Mesothelial cell of epicardium (in vitro differentiated cells): Measurements from ENCODE around the gene CD82. TPM values are rescaled to one million over a fixed set of nuclear protein-coding genes. Genes with fewer than 3 reads are reported as not detected.

Experiments used
- DNase-seq, 2 experiments: peaks; one replicate each; pipeline ENCODE4 v3.0.0; 2021; ENCODE audit warnings: low spot score in 2 of 2; ENCODE audit not compliant: unreplicated experiment in 2 of 2
- H3K27ac Mint-ChIP-seq: 2 replicates; pipeline ENCODE4 v1.8.0; 2021; ENCODE audit warnings: mixed read lengths
- H3K27me3 Mint-ChIP-seq: 2 replicates; pipeline ENCODE4 v1.8.0; 2021; ENCODE audit warnings: low read depth, mixed read lengths
- H3K36me3 Mint-ChIP-seq: 2 replicates; pipeline ENCODE4 v1.8.0; 2021; ENCODE audit warnings: mixed read lengths
- H3K4me1 Mint-ChIP-seq: 2 replicates; pipeline ENCODE4 v1.8.0; 2021; ENCODE audit warnings: mixed read lengths
- H3K4me3 Mint-ChIP-seq: 2 replicates; pipeline ENCODE4 v1.8.0; 2021; ENCODE audit warnings: mild to moderate bottlenecking, moderate library complexity, mixed read lengths
- H3K9me3 Mint-ChIP-seq: 2 replicates; pipeline ENCODE4 v1.8.0; 2021; ENCODE audit warnings: mixed read lengths
- total RNA-seq: library from RNA; stranded (reverse); gene quantifications from 3 replicates; pipeline ENCODE4 v1.2.1, GENCODE V29; 2021
- TF ChIP-seq, protein P1 (sequence below): fragments of 200-600 bp; sonication (generic); IDR thresholded peaks from one replicate; pipeline ENCODE4 v1.5.0; 2021; ENCODE audit warnings: antibody characterized with exemption; ENCODE audit not compliant: unreplicated experiment

Gene CD82
- total RNA-seq, 1 donor from 2014 or later: 11.2 TPM

DNA sequence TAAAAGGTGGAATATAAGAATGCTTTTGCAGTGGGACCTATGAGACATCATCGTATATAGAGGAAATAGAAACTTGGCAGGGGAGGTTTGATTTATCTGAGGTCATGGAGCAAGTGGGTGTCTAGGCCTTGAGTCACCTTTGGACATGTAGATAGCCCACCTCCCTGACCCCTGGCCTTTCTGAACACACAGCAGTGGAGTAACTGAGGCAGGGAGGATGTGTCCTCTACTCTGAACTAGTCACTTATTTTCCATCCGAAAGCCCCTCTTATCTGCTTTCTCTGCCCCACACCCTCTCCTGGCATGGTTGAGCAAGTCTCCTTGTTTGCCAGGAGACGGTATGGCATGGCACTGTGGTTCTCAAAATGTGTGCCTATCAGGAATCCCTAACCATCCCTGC lies 7.9 kb downstream of the CD82 start:
- no peak overlapping the region for H3K27ac Mint-ChIP-seq
- DNase-seq: no peak
- H3K36me3 Mint-ChIP-seq: no peaks in the 10 kb centered on the region
- TF ChIP-seq, protein P1, sequence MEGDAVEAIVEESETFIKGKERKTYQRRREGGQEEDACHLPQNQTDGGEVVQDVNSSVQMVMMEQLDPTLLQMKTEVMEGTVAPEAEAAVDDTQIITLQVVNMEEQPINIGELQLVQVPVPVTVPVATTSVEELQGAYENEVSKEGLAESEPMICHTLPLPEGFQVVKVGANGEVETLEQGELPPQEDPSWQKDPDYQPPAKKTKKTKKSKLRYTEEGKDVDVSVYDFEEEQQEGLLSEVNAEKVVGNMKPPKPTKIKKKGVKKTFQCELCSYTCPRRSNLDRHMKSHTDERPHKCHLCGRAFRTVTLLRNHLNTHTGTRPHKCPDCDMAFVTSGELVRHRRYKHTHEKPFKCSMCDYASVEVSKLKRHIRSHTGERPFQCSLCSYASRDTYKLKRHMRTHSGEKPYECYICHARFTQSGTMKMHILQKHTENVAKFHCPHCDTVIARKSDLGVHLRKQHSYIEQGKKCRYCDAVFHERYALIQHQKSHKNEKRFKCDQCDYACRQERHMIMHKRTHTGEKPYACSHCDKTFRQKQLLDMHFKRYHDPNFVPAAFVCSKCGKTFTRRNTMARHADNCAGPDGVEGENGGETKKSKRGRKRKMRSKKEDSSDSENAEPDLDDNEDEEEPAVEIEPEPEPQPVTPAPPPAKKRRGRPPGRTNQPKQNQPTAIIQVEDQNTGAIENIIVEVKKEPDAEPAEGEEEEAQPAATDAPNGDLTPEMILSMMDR: no peak
- H3K4me3 Mint-ChIP-seq: no peak overlapping the region
- H3K4me1 Mint-ChIP-seq: peaks cover 13% of the 10 kb centered on the region
- no peaks in the 10 kb centered on the region for H3K27me3 Mint-ChIP-seq
- H3K9me3 Mint-ChIP-seq: no peaks in the 10 kb centered on the region

DNA sequence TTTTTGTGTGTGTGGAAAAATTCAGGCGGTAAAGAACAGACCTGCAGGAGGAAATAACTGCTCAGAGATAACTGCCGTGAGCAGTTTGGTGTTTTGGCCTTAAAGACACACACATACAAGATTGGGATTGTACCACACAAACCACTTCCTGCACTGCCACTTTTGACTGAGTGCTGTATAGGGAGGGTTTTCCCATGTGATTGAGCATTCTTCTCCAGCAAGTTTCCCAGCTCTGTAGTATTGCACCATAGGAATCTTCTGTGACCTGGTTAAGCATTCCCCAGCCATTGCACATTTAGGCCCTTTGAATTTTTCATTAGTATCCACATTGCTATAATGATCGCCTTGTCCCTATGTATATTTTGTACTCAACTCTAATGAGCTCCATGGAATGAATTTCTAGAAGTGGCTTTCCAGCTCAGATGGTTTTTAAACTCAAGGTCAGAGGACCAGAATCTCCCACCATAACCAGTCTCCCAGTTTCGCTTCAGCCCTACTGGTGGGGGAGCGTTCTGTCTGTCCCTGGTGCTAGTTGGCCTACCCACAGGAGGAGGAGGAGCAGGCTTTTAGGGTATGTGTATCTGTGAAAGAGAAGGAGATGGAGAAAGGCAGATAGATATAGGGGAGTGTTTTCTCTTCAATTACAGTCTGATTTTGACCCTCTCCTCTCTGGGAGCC lies 9.3 kb downstream of the CD82 start:
- no peaks in the 10 kb centered on the region for H3K9me3 Mint-ChIP-seq
- no peak overlapping the region for H3K4me3 Mint-ChIP-seq
- H3K27ac Mint-ChIP-seq: peak overlapping the region; percentile 55
- H3K36me3 Mint-ChIP-seq: no peaks in the 10 kb centered on the region
- peaks cover 13% of the 10 kb centered on the region for H3K4me1 Mint-ChIP-seq
- no peak for DNase-seq
- TF ChIP-seq, protein P1: no peak
- no peaks in the 10 kb centered on the region for H3K27me3 Mint-ChIP-seq

DNA sequence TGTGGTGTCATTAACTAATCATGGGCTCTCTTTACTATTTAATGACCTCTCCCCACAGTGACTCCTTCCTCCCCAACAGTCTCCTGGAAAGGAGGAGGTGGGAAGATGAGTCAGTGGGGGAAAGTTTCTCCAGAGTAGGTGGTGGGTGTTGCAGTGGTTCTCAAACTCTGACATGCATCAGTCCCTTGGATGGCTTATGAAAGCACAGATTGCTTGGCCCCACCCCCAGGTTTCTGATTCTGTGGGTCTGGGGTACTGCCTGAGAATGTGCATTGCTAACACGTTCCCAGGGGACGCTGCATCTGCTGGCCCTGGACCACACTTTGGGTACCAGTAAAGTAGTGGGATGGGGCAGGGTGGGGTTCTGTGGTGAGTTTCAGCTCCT lies 9.8 kb downstream of the CD82 start:
- Mint-ChIP-seq H3K9me3 (no peaks in the 10 kb centered on the region), H3K27ac (no peak overlapping the region), H3K4me3 (no peak overlapping the region), H3K4me1 (peaks cover 13% of the 10 kb centered on the region), H3K36me3 (no peaks in the 10 kb centered on the region), H3K27me3 (no peaks in the 10 kb centered on the region)
- no peak for DNase-seq
- TF ChIP-seq, protein P1: no peak

DNA sequence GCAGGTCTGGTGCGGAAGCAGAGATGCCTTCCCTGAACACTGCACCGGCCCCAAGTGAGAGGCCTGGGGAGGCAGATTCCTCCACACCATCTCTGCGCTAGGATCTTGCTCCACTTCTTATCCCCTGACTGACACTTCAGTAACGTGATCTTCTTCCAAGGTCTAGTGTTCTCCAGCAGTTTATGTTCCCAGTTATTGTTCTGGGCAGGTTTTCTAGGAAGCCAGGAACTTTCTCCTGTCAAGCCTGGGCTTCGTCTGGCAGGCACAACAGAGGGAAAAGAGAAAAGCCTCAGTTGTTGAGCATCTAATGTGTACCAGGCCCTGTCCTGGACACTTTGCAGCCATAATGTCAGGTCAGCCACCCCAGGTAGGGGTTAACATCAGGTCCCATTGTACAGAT lies 10.5 kb downstream of the CD82 start:
- TF ChIP-seq, protein P1: no peak
- H3K4me1 Mint-ChIP-seq: peaks cover 13% of the 10 kb centered on the region
- H3K9me3 Mint-ChIP-seq: no peaks in the 10 kb centered on the region
- DNase-seq: no peak
- H3K4me3 Mint-ChIP-seq: no peak overlapping the region
- no peak overlapping the region for H3K27ac Mint-ChIP-seq
- no peaks in the 10 kb centered on the region for H3K36me3 Mint-ChIP-seq
- no peaks in the 10 kb centered on the region for H3K27me3 Mint-ChIP-seq

DNA sequence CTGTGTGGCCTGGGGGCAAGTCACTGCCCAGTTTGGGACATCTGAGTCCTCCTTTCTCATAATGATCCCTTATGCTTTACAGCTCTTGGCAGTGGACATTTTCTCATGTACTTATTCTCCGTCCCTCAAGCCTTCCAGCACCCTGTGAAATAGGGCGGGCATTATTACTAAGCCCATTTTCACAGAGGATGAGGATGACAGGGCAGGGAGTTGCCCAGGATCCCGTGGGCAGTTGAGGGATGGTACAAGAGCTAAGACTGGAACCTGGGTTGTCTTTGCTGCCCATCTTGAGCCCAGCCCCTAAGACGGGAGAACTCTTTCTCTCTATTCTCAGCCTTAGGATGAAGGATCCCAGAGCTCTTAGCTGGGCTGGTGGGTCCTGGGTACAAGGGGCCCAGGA lies 11.2 kb downstream of the CD82 start:
- H3K27me3 Mint-ChIP-seq: no peaks in the 10 kb centered on the region
- DNase-seq: no peak
- H3K27ac Mint-ChIP-seq: no peak overlapping the region
- H3K9me3 Mint-ChIP-seq: no peaks in the 10 kb centered on the region
- no peaks in the 10 kb centered on the region for H3K36me3 Mint-ChIP-seq
- H3K4me3 Mint-ChIP-seq: no peak overlapping the region
- TF ChIP-seq, protein P1: no peak
- H3K4me1 Mint-ChIP-seq: peaks cover 13% of the 10 kb centered on the region
